ENCODE measurements around the gene TADA2B. TPM values are rescaled to one million over a fixed set of nuclear protein-coding genes. Genes with fewer than 3 reads are reported as not detected.

The TADA2B gene
- total and polyA plus RNA-seq, 2 experiments from 2014 or later: 3.6 to 11.4 TPM

DNA sequence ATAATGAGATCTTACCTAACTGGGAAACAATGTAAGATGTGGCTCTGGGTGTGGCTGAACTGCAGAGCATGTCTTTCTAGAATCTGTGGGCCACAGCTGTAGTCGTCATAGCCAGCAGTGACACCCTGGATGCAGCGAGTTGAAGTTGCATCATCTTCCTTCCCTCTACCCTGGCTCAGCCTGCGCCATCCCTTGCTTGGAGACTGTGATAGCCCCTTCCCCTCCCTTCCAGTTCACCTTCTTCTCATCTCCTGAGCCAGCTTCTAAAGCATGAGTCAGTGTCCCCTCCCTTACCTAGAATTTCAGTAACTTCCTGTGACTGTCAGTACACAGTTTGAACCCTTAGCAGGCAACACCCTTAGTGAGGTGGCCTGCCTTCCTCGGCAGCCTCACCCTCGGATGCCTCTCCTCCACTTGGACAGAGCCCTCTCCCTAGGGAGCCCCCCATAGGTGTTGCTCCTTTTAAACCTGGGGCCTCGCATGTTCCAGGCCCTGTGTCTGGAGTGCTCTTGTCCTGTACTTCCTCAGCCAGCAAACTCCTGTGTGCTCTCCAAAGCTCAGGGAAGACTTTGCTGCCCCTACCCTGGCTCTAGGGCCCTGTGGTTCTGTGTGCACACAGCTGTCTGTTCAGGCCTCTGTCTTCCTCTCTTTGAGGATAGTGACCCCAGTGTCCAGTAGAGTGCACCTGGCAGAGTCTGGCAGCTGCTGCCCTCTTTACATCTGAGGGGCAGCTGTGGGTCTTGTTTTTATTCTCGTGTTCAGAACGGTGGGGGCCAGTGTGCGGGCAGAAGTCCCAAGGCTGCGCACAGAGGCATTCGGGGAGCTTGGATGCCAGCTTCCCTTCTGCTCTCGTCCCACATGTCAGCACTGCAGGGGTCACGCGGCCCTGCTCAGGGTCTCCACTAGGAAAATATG, 43.7 kb upstream of the TADA2B start (continued):
- TF ChIP-seq STAT1 (IDR thresholded peaks at IDR 0.05; ENCODE audit: unreplicated experiment): no peak
- no peak for TF ChIP-seq EZH2phosphoT487 (IDR thresholded peaks at IDR 0.05; ENCODE audit: unreplicated experiment)
- TF ChIP-seq, protein P1, sequence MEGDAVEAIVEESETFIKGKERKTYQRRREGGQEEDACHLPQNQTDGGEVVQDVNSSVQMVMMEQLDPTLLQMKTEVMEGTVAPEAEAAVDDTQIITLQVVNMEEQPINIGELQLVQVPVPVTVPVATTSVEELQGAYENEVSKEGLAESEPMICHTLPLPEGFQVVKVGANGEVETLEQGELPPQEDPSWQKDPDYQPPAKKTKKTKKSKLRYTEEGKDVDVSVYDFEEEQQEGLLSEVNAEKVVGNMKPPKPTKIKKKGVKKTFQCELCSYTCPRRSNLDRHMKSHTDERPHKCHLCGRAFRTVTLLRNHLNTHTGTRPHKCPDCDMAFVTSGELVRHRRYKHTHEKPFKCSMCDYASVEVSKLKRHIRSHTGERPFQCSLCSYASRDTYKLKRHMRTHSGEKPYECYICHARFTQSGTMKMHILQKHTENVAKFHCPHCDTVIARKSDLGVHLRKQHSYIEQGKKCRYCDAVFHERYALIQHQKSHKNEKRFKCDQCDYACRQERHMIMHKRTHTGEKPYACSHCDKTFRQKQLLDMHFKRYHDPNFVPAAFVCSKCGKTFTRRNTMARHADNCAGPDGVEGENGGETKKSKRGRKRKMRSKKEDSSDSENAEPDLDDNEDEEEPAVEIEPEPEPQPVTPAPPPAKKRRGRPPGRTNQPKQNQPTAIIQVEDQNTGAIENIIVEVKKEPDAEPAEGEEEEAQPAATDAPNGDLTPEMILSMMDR (conservative IDR thresholded peaks at IDR 0.05; ENCODE audit: low read depth in 2 of 2): no peak
- no peak for TF ChIP-seq POLR2AphosphoS5 (IDR thresholded peaks at IDR 0.05; ENCODE audit: low read depth)

- DNase-seq (ENCODE audit: low spot score) (no peak), ATAC-seq (no peak)
- Histone ChIP-seq H3K79me2 (replicated peaks; ENCODE audit: insufficient read depth) (peaks cover 13% of the 10 kb centered on the region), H3K36me3 (ENCODE audit: insufficient read depth) (peaks cover 22% of the 10 kb centered on the region), H3K9me2 (ENCODE audit: insufficient read depth) (no peaks in the 10 kb centered on the region), H3K4me3 (no peak overlapping the region), H3K4me1 (ENCODE audit: insufficient read depth) (no peaks in the 10 kb centered on the region), H3K4me2 (no peak overlapping the region), H2AFZ (no peak overlapping the region), H3K27me3 (ENCODE audit: insufficient read depth) (no peaks in the 10 kb centered on the region), H3F3A (replicated peaks; ENCODE audit: low read depth) (no peaks in the 10 kb centered on the region), H4K20me1 (replicated peaks; ENCODE audit: insufficient read depth) (peaks cover 32% of the 10 kb centered on the region), H3K27ac (ENCODE audit: low read depth) (no peak overlapping the region)
- Mint-ChIP-seq H3K4me3 (no peak overlapping the region), H3K4me1 (no peaks in the 10 kb centered on the region), H3K27me3 (ENCODE audit: insufficient read depth, low read depth, poor library complexity) (peaks cover 4% of the 10 kb centered on the region), H3K9me3 (no peaks in the 10 kb centered on the region), H3K27ac (no peak overlapping the region; the same call in 1 of the 2 replicates), H3K36me3 (ENCODE audit: low read depth) (peaks cover 78% of the 10 kb centered on the region)
- TF ChIP-seq ZNF331 (CRISPR knock-in tag; IDR thresholded peaks at IDR 0.05; ENCODE audit: low read depth): no peak
- no peak for TF ChIP-seq EZH2 (IDR thresholded peaks at IDR 0.05; ENCODE audit: low read depth, unreplicated experiment)
- TF ChIP-seq ZNF114 (CRISPR knock-in tag; IDR thresholded peaks at IDR 0.05): no peak
- no peak for TF ChIP-seq POLR2AphosphoS5 (IDR thresholded peaks at IDR 0.05; ENCODE audit: low read depth)
- TF ChIP-seq NANOG (IDR thresholded peaks at IDR 0.05; ENCODE audit: borderline replicate concordance): no peak
- TF ChIP-seq JUNB (IDR thresholded peaks at IDR 0.05; ENCODE audit: unreplicated experiment): no peak
- TF ChIP-seq, protein P1 (conservative IDR thresholded peaks at IDR 0.05; ENCODE audit: low read depth in 2 of 2): no peak
- TF ChIP-seq, protein P2, sequence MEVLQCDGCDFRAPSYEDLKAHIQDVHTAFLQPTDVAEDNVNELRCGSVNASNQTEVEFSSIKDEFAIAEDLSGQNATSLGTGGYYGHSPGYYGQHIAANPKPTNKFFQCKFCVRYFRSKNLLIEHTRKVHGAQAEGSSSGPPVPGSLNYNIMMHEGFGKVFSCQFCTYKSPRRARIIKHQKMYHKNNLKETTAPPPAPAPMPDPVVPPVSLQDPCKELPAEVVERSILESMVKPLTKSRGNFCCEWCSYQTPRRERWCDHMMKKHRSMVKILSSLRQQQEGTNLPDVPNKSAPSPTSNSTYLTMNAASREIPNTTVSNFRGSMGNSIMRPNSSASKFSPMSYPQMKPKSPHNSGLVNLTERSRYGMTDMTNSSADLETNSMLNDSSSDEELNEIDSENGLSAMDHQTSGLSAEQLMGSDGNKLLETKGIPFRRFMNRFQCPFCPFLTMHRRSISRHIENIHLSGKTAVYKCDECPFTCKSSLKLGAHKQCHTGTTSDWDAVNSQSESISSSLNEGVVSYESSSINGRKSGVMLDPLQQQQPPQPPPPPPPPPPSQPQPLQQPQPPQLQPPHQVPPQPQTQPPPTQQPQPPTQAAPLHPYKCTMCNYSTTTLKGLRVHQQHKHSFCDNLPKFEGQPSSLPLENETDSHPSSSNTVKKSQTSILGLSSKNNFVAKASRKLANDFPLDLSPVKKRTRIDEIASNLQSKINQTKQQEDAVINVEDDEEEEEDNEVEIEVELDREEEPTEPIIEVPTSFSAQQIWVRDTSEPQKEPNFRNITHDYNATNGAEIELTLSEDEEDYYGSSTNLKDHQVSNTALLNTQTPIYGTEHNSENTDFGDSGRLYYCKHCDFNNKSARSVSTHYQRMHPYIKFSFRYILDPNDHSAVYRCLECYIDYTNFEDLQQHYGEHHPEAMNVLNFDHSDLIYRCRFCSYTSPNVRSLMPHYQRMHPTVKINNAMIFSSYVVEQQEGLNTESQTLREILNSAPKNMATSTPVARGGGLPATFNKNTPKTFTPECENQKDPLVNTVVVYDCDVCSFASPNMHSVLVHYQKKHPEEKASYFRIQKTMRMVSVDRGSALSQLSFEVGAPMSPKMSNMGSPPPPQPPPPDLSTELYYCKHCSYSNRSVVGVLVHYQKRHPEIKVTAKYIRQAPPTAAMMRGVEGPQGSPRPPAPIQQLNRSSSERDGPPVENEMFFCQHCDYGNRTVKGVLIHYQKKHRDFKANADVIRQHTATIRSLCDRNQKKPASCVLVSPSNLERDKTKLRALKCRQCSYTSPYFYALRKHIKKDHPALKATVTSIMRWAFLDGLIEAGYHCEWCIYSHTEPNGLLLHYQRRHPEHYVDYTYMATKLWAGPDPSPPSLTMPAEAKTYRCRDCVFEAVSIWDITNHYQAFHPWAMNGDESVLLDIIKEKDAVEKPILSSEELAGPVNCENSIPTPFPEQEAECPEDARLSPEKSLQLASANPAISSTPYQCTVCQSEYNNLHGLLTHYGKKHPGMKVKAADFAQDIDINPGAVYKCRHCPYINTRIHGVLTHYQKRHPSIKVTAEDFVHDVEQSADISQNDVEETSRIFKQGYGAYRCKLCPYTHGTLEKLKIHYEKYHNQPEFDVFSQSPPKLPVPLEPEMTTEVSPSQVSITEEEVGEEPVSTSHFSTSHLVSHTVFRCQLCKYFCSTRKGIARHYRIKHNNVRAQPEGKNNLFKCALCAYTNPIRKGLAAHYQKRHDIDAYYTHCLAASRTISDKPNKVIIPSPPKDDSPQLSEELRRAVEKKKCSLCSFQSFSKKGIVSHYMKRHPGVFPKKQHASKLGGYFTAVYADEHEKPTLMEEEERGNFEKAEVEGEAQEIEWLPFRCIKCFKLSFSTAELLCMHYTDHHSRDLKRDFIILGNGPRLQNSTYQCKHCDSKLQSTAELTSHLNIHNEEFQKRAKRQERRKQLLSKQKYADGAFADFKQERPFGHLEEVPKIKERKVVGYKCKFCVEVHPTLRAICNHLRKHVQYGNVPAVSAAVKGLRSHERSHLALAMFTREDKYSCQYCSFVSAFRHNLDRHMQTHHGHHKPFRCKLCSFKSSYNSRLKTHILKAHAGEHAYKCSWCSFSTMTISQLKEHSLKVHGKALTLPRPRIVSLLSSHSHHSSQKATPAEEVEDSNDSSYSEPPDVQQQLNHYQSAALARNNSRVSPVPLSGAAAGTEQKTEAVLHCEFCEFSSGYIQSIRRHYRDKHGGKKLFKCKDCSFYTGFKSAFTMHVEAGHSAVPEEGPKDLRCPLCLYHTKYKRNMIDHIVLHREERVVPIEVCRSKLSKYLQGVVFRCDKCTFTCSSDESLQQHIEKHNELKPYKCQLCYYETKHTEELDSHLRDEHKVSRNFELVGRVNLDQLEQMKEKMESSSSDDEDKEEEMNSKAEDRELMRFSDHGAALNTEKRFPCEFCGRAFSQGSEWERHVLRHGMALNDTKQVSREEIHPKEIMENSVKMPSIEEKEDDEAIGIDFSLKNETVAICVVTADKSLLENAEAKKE (CRISPR knock-in tag; IDR thresholded peaks at IDR 0.05): no peak
Observed at GRCh38 chr4:7000421-7001176, 42.6 kb upstream of the TADA2B start.

Data from GM23338 (cell line).